Measurements from ENCODE around the gene TEAD1.

GRCh38 chr11:12690663-12691062 is 16.4 kb downstream of the TEAD1 start:
- TF ChIP-seq POLR2AphosphoS5 (IDR thresholded peaks at IDR 0.05): no peak
- TF ChIP-seq POLR2A (IDR thresholded peaks at IDR 0.05): no peak
- TF ChIP-seq CTCF (IDR thresholded peaks at IDR 0.05): no peak
